CD4-positive, alpha-beta T cell treated with Interleukin-17A for 4 hours (primary cell): Measurements from ENCODE around the gene DEFB113.
"Not testable (repeated sequence)": the region's sequence is repeated elsewhere in the genome, so short reads cannot be mapped to it uniquely, and the experiment has no call there.

Experiments used
- DNase-seq: peaks from one replicate; pipeline ENCODE4 v3.0.0-alpha.2; 2020; ENCODE audit warnings: mixed read lengths

DEFB113 gene

GRCh38 chr6:49969605-49970004, at the start of gene DEFB113:
Gene DEFB113, minus strand, starts transcription at chr6:49969625. Its CDS starts 0 bp downstream, at chr6:49969625.
- DNase-seq, result no peak

- DNase-seq, result no peak
These were observed 38.4 kb upstream of the DEFB113 start for GRCh38 chr6:50007819-50008218.

- no peak for DNase-seq
These were observed 33.7 kb upstream of the DEFB113 start for GRCh38 chr6:50003139-50003538.

- no peak for DNase-seq
These were observed 25.9 kb upstream of the DEFB113 start for GRCh38 chr6:49995278-49995677.

- DNase-seq, result no peak
These were observed 19.5 kb upstream of the DEFB113 start for GRCh38 chr6:49988900-49989299.

GRCh38 chr6:49987749-49988148, 18.3 kb upstream of the DEFB113 start:
- no peak for DNase-seq

- DNase-seq, result no peak
These were observed 17.1 kb upstream of the DEFB113 start for GRCh38 chr6:49986551-49986950.

GRCh38 chr6:49982046-49982445, 12.6 kb upstream of the DEFB113 start:
- DNase-seq, result no peak

- no peak for DNase-seq
These were observed 11.5 kb upstream of the DEFB113 start for GRCh38 chr6:49980898-49981297.

- DNase-seq, result no peak
These were observed 10.2 kb upstream of the DEFB113 start for GRCh38 chr6:49979584-49979983.

- DNase-seq, result no peak
These were observed 9.2 kb upstream of the DEFB113 start for GRCh38 chr6:49978332-49979226.

GRCh38 chr6:49966823-49967222, 2.6 kb downstream of the DEFB113 start:
- no peak for DNase-seq

GRCh38 chr6:49966334-49966733, 3.1 kb downstream of the DEFB113 start:
- no peak for DNase-seq

GRCh38 chr6:49964064-49964463, 5.4 kb downstream of the DEFB113 start, which contains the start of gene DEFB114:
Gene DEFB114, minus strand, starts transcription at chr6:49964164. Its CDS starts 59 bp downstream, at chr6:49964105.
- no peak for DNase-seq

- DNase-seq, result no peak
These were observed 11.2 kb downstream of the DEFB113 start for GRCh38 chr6:49958180-49958579.

- no peak for DNase-seq
These were observed 13.6 kb downstream of the DEFB113 start for GRCh38 chr6:49955847-49956246.

GRCh38 chr6:49951926-49952325, 17.5 kb downstream of the DEFB113 start:
- DNase-seq, result no peak

- no peak for DNase-seq
These were observed 19.0 kb downstream of the DEFB113 start for GRCh38 chr6:49950415-49950751.

- DNase-seq, result no peak
These were observed 20.4 kb downstream of the DEFB113 start for GRCh38 chr6:49949062-49949461.

- no peak for DNase-seq
These were observed 22.6 kb downstream of the DEFB113 start for GRCh38 chr6:49946835-49947234.

- DNase-seq, result not testable (repeated sequence)
These were observed 25.4 kb downstream of the DEFB113 start for GRCh38 chr6:49944068-49944467.

GRCh38 chr6:49939993-49940498, 29.4 kb downstream of the DEFB113 start:
- DNase-seq, result no peak

GRCh38 chr6:49937811-49938210, 31.6 kb downstream of the DEFB113 start:
- DNase-seq, result no peak

GRCh38 chr6:49937017-49937416, 32.4 kb downstream of the DEFB113 start:
- no peak for DNase-seq

- DNase-seq, result no peak
These were observed 34.0 kb downstream of the DEFB113 start for GRCh38 chr6:49935387-49935786.
